Thyroid gland (tissue), 4 donors: ENCODE data around the gene GMFB. TPM values are rescaled to one million over a fixed set of nuclear protein-coding genes. Genes with fewer than 3 reads are reported as not detected.

Source experiments
- DNase-seq, 2 donors: peaks; one replicate each; pipeline ENCODE4 v3.0.0-alpha.2; 2019
- H3K27ac ChIP-seq, 3 donors: fragments of 200-600 bp; sonication (generic); 1 replicate in 2 of 3; 2 replicates in 1 of 3; pipeline ENCODE4 v1.5.1; 2016 to 2019; ENCODE audit warnings: mild to moderate bottlenecking in 1 of 3, moderate library complexity in 1 of 3
- H3K27me3 ChIP-seq: fragments of 200-600 bp; sonication (generic); one replicate; pipeline ENCODE4 v1.5.1; 2019
- H3K36me3 ChIP-seq, 2 donors: fragments of 200-600 bp; sonication (generic); one replicate each; pipeline ENCODE4 v1.5.1; 2016 to 2019
- H3K4me1 ChIP-seq, 2 donors: fragments of 200-600 bp; sonication (generic); one replicate each; pipeline ENCODE4 v1.5.1; 2017 to 2019
- H3K4me3 ChIP-seq, 3 donors: fragments of 200-600 bp; sonication (generic); replicated peaks in 1 of 3; 1 replicate in 2 of 3; 2 replicates in 1 of 3; pipeline ENCODE4 v1.5.1; 2016; ENCODE audit warnings: mild to moderate bottlenecking in 1 of 3
- H3K9me3 ChIP-seq: fragments of 200-600 bp; sonication (generic); one replicate; pipeline ENCODE4 v1.5.1; 2017
- POLR2A ChIP-seq, 2 donors: fragments of 450-650 bp; IDR thresholded peaks; one replicate each; pipeline ENCODE4 v1.6.1; 2017; ENCODE audit warnings: antibody characterized with exemption in 2 of 2, mild to moderate bottlenecking in 2 of 2, moderate library complexity in 1 of 2
- WGBS, 2 donors: methylation state at CpG; one replicate each; pipeline ENCODE4 v1.1.5; 2017; 5-methylcytosine and 5-hydroxymethylcytosine counted together
- intact Hi-C: fragments of 100-400 bp; cut with DNase I; formaldehyde crosslinking; loops from one replicate; pipeline ENCODE4 v1.15.1; 2023
- total RNA-seq, 4 donors: library from RNA; depleted of rRNA; stranded (reverse); fragments of >200 nt; gene quantifications; one replicate each; pipeline ENCODE4 v1.2.3, GENCODE V29; 2016
- TF ChIP-seq, protein P1 (sequence below), 6 experiments: fragments of 200-600 bp in 3 of 6; fragments of 450-650 bp in 3 of 6; sonication (generic) in 3 of 6; IDR thresholded peaks; one replicate each; pipeline ENCODE4 v1.5.1; 2016 to 2019; ENCODE audit warnings: antibody characterized with exemption in 6 of 6, mild to moderate bottlenecking in 2 of 6, inconsistent platforms in 1 of 6, moderate library complexity in 1 of 6

Gene GMFB
- total RNA-seq, 4 donors from 2014 or later, result 43.9 to 73.1 (median 57.4) TPM

DNA sequence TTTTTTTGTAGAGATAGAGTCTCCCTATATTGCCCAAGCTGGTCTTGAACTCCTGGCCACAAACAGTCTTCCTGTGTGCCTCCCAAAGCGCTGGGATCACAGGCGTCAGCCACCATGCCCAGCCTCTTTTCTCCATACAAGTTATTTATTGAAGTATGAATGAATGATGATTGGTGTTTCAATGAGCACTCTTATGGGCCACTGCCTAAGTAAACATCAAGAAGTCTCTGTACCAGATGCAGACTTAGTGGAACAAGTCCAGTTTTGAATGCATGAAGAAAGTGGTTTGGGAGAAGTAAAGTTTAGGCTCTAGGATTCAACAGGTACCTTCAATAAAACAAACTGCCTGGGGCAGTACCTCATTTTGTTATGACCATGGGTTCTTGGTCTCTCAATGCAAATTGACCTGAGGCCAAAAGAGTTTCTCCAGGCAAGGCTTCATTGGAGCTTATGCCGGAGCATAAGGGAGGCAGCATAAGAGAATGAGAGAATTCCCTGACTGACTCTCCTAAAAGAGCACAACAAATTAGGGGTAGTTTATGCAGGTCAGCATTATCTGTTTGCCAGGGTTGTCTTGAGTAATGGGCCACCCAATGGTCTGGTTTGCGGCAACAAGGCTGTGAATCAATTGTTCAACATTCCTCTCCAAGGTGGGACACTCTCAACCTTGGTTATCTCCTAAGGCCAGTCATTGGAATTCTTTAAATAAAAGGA lies 1.1 kb upstream of the GMFB start:
- H3K4me3 ChIP-seq, result peak overlapping the region in 1 of 3 donors; percentile 90
- peak overlapping the region in 2 of 3 donors; percentile 85 to 97 for H3K27ac ChIP-seq
- H3K36me3 ChIP-seq, result no peaks in the 10 kb centered on the region
- H3K4me1 ChIP-seq, result peaks cover 16 to 20% of the 10 kb centered on the region in 2 donors
- TF ChIP-seq, protein P1, sequence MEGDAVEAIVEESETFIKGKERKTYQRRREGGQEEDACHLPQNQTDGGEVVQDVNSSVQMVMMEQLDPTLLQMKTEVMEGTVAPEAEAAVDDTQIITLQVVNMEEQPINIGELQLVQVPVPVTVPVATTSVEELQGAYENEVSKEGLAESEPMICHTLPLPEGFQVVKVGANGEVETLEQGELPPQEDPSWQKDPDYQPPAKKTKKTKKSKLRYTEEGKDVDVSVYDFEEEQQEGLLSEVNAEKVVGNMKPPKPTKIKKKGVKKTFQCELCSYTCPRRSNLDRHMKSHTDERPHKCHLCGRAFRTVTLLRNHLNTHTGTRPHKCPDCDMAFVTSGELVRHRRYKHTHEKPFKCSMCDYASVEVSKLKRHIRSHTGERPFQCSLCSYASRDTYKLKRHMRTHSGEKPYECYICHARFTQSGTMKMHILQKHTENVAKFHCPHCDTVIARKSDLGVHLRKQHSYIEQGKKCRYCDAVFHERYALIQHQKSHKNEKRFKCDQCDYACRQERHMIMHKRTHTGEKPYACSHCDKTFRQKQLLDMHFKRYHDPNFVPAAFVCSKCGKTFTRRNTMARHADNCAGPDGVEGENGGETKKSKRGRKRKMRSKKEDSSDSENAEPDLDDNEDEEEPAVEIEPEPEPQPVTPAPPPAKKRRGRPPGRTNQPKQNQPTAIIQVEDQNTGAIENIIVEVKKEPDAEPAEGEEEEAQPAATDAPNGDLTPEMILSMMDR (IDR thresholded peaks at IDR 0.05), result no peak
- no peak for TF ChIP-seq POLR2A (IDR thresholded peaks at IDR 0.05)
- no peaks in the 10 kb centered on the region for H3K9me3 ChIP-seq
- 91 to 92% methylated on average over 4 of the region's 4 CpGs for WGBS, 2 donors
- intact Hi-C loops, result loop anchor here (10.0 kb wide), 1 partner anchor 285 kb away; no protein-coding TSS in a partner anchor
- no peaks in the 10 kb centered on the region for H3K27me3 ChIP-seq
- no peak for DNase-seq

- no peak for TF ChIP-seq POLR2A (IDR thresholded peaks at IDR 0.05)
- TF ChIP-seq, protein P1 (IDR thresholded peaks at IDR 0.05), result peak in 1 of 6 experiments; percentile 33
- Histone ChIP-seq H3K27ac (peak overlapping the region; percentile 79 to 97 (median 85)), H3K27me3 (no peaks in the 10 kb centered on the region), H3K4me1 (peaks cover 16 to 20% of the 10 kb centered on the region in 2 donors), H3K36me3 (no peaks in the 10 kb centered on the region), H3K9me3 (no peaks in the 10 kb centered on the region), H3K4me3 (peak overlapping the region in 1 of 3 donors; percentile 90)
- 19 to 21% methylated on average over 5 of the region's 5 CpGs for WGBS, 2 donors
- peak in 1 of 2 donors; percentile 15 for DNase-seq
- intact Hi-C loops, result no loop called here
Observed at GRCh38 chr14:54489318-54489683, 521 bp upstream of the GMFB start.

DNA sequence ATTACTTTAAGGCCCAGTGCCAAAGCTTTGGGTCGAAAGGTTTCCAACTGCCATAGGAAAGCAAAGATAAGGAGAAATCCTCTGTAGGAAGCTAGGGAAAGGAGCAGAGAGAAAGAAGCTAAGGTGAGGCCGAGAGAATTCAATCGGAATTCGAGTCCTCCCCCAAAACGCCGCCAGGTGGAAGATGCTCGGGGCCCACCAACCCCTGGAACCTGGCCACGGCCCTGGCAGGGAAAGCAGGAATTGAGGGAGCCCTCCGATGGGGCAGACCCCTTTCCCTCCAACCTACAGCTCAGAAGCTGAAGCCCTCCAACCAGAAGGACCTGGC lies 498 bp downstream of the GMFB start:
- no peak for DNase-seq
- peak overlapping the region; percentile 79 to 97 (median 85) for H3K27ac ChIP-seq
- intact Hi-C loops, result no loop called here

GRCh38 chr14:54487771-54488170 lies 1.0 kb downstream of the GMFB start:
- Histone ChIP-seq H3K9me3 (no peaks in the 10 kb centered on the region), H3K27ac (peak overlapping the region; percentile 79 to 97 (median 85)), H3K4me1 (peaks cover 16 to 28% of the 10 kb centered on the region in 2 donors), H3K4me3 (peak overlapping the region; percentile 27 to 90 (median 34)), H3K36me3 (no peaks in the 10 kb centered on the region), H3K27me3 (no peaks in the 10 kb centered on the region)
- intact Hi-C loops, result no loop called here
- WGBS, 2 donors, result 30 to 41% methylated on average over 4 of the region's 4 CpGs
- no peak for TF ChIP-seq POLR2A (IDR thresholded peaks at IDR 0.05)
- TF ChIP-seq, protein P1 (IDR thresholded peaks at IDR 0.05), result no peak
- DNase-seq, result no peak

More for the DNA sequence above, 498 bp downstream of the GMFB start:
- Histone ChIP-seq H3K27me3 (no peaks in the 10 kb centered on the region), H3K36me3 (no peaks in the 10 kb centered on the region), H3K9me3 (no peaks in the 10 kb centered on the region), H3K4me3 (peak overlapping the region; percentile 27 to 90 (median 34)), H3K4me1 (peaks cover 16 to 24% of the 10 kb centered on the region in 2 donors)
- 0 to 1% methylated on average over 9 of the region's 9 CpGs for WGBS, 2 donors
- no peak for TF ChIP-seq POLR2A (IDR thresholded peaks at IDR 0.05)
- TF ChIP-seq, protein P1 (IDR thresholded peaks at IDR 0.05), result peak in 1 of 6 experiments; percentile 13

DNA sequence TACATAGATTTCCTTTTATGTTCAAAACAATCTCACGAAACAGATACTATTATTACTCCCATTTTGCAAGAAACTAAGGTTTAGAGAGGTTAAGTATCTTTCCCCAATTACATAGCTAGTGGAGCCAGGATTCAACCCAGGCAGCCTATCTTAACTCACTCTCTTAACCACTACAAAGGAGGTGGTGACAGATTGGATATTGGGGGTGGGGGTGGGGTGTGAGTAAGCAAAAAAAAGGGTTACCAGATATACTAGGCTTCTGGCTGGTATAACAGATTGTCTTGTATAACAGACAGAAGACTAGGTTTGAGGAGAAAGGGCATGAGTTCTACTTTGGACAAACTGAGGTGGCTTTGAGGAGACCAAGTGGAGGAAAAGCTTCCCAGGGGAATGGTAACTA lies 2.1 kb downstream of the GMFB start:
- no peak for DNase-seq
- H3K4me3 ChIP-seq, result no peak overlapping the region
- no peak overlapping the region for H3K27ac ChIP-seq
- H3K9me3 ChIP-seq, result no peaks in the 10 kb centered on the region
- intact Hi-C loops, result no loop called here
- H3K27me3 ChIP-seq, result no peaks in the 10 kb centered on the region
- WGBS, 2 donors, result 93 to 97% methylated on average over 1 of the region's 1 CpG
- peaks cover 16 to 28% of the 10 kb centered on the region in 2 donors for H3K4me1 ChIP-seq
- no peaks in the 10 kb centered on the region for H3K36me3 ChIP-seq
- TF ChIP-seq POLR2A (IDR thresholded peaks at IDR 0.05), result no peak
- TF ChIP-seq, protein P1 (IDR thresholded peaks at IDR 0.05), result no peak
